A549 (cell line): ENCODE results near the gene PODN. TPM values are rescaled to one million over a fixed set of nuclear protein-coding genes. Genes with fewer than 3 reads are reported as not detected.

Source experiments
- ATAC-seq, 2 experiments: fragments of 200-7000 bp in 1 of 2; fragments of >200 bp in 1 of 2; cut with Nextera tagmentation in 1 of 2; cut with Tn5 transposase in 1 of 2; 3 replicates each; pipeline versions ENCODE4 v1.8.0 to v1.9.1; 2018 to 2020; ENCODE audit warnings: mild to moderate bottlenecking in 1 of 2, moderate library complexity in 1 of 2
- CTCF ChIA-PET: fragments of 300-600 bp; sonication (Branson Sonifier 250); formaldehyde crosslinking; extraction: SDS; loops from one replicate; lab custom pipeline; 2021; ENCODE audit warnings: antibody characterized with exemption, inconsistent platforms; lab: Yijun Ruan, JAX
- POLR2A ChIA-PET: fragments of 350-600 bp; formaldehyde crosslinking; extraction: SDS; loops from one replicate; lab custom pipeline; 2021; ENCODE audit warnings: antibody characterized with exemption, inconsistent platforms; lab: Yijun Ruan, JAX
- DNase-seq, 2 experiments: peaks; one replicate each; pipeline versions ENCODE4 v3.0.0 to v3.0.0-alpha.2; 2011 to 2016; ENCODE audit warnings: low read depth in 1 of 2, low spot score in 1 of 2
- FAIRE-seq: peaks from 2 replicates; lab custom pipeline; 2011; peaks lifted over from hg19 to GRCh38; lab: Jason Lieb, UNC
- H3K27ac ChIP-seq, 2 experiments: fragments of >200 bp; sonication (Bioruptor Twin); formaldehyde crosslinking; 3 replicates each; pipeline ENCODE4 v1.5.1; 2016 to 2017
- H3K4me1 ChIP-seq: fragments of >200 bp; sonication (Bioruptor Twin); formaldehyde crosslinking; 3 replicates; pipeline ENCODE4 v1.6.1; 2016
- H3K4me2 ChIP-seq: fragments of >200 bp; sonication (Bioruptor Twin); formaldehyde crosslinking; 3 replicates; pipeline ENCODE4 v1.6.1; 2016
- H3K4me3 ChIP-seq: fragments of >200 bp; sonication (Bioruptor Twin); formaldehyde crosslinking; 3 replicates; pipeline ENCODE4 v1.5.1; 2016
- H3K9me3 ChIP-seq: fragments of >200 bp; sonication (Bioruptor Twin); formaldehyde crosslinking; 3 replicates; pipeline ENCODE4 v1.6.1; 2016
- EHMT2 ChIP-seq: fragments of 200-600 bp; sonication (generic); IDR thresholded peaks from 2 replicates; pipeline ENCODE4 v1.6.1; 2016; ENCODE audit warnings: antibody characterized with exemption, low read depth, mild to moderate bottlenecking, moderate library complexity
- FOSB ChIP-seq: fragments of 250-450 bp; sonication (Bioruptor Pico); IDR thresholded peaks from 2 replicates; pipeline ENCODE4 v1.5.0; 2020; ENCODE audit warnings: mild to moderate bottlenecking, moderate library complexity
- GATA3 ChIP-seq: IDR thresholded peaks from 2 replicates; pipeline ENCODE4 v1.6.1; 2012; ENCODE audit warnings: borderline replicate concordance
- HOXA7 ChIP-seq: fragments of 250-450 bp; sonication (Bioruptor Pico); IDR thresholded peaks from 2 replicates; pipeline ENCODE4 v1.5.0; 2020; ENCODE audit warnings: mild to moderate bottlenecking, moderate library complexity
- JUNB ChIP-seq: fragments of >200 bp; sonication (Bioruptor Twin); formaldehyde crosslinking; IDR thresholded peaks from 2 replicates; pipeline ENCODE4 v1.6.1; 2016
- KDM1A ChIP-seq: fragments of 200-600 bp; sonication (generic); IDR thresholded peaks from 2 replicates; pipeline ENCODE4 v1.6.1; 2016; ENCODE audit warnings: low read depth, mild to moderate bottlenecking
- KDM5A ChIP-seq: fragments of 200-600 bp; sonication (generic); IDR thresholded peaks from 2 replicates; pipeline ENCODE4 v1.6.1; 2016; ENCODE audit warnings: antibody characterized with exemption, mild to moderate bottlenecking
- MAFK ChIP-seq: fragments of 450-650 bp; IDR thresholded peaks from 2 replicates; pipeline ENCODE4 v1.6.1; 2014; ENCODE audit not compliant: partially characterized antibody
- NFE2L2 ChIP-seq: fragments of 150-350 bp; conservative IDR thresholded peaks from 2 replicates; pipeline ENCODE4 v1.6.1; 2014; ENCODE audit warnings: low read length
- NPAS2 ChIP-seq: fragments of 250-450 bp; sonication (Bioruptor Pico); IDR thresholded peaks from 2 replicates; pipeline ENCODE4 v1.8.0; 2022; ENCODE audit warnings: mild to moderate bottlenecking, moderate library complexity, borderline replicate concordance
- NR3C1 ChIP-seq: fragments of >200 bp; sonication (Bioruptor Twin); formaldehyde crosslinking; IDR thresholded peaks from 3 replicates; pipeline ENCODE4 v1.6.1; 2017
- POLR2A ChIP-seq: IDR thresholded peaks from 2 replicates; pipeline ENCODE4 v1.6.1; 2012; ENCODE audit warnings: mild to moderate bottlenecking, low read length
- RAD21 ChIP-seq, 2 experiments: fragments of >200 bp in 1 of 2; sonication (Bioruptor Twin) in 1 of 2; formaldehyde crosslinking in 1 of 2; IDR thresholded peaks in 1 of 2; conservative IDR thresholded peaks in 1 of 2; 2 replicates in 1 of 2; 3 replicates in 1 of 2; pipeline ENCODE4 v1.6.1; 2012 to 2018; ENCODE audit warnings: inconsistent platforms in 1 of 2
- RARB ChIP-seq: fragments of 250-450 bp; sonication (Bioruptor Pico); IDR thresholded peaks from 2 replicates; pipeline ENCODE4 v1.8.0; 2021; ENCODE audit warnings: mild to moderate bottlenecking, moderate library complexity
- RFX5 ChIP-seq: fragments of 450-650 bp; IDR thresholded peaks from 2 replicates; pipeline ENCODE4 v1.7.1; 2014; ENCODE audit warnings: antibody characterized with exemption, mild to moderate bottlenecking, moderate library complexity
- SREBF2 ChIP-seq: fragments of 450-650 bp; IDR thresholded peaks from 2 replicates; pipeline ENCODE4 v1.6.1; 2014; ENCODE audit warnings: mild to moderate bottlenecking, moderate library complexity
- TFCP2L1 ChIP-seq: fragments of 250-450 bp; sonication (Bioruptor Pico); IDR thresholded peaks from 2 replicates; pipeline ENCODE4 v1.5.0; 2021; ENCODE audit warnings: mild to moderate bottlenecking
- ZC3H11A ChIP-seq: fragments of 450-650 bp; IDR thresholded peaks from 2 replicates; pipeline ENCODE4 v1.6.1; 2014; ENCODE audit warnings: antibody characterized with exemption, mild to moderate bottlenecking
- ZFP36 ChIP-seq: fragments of 450-650 bp; IDR thresholded peaks from 2 replicates; pipeline ENCODE4 v1.6.1; 2014; ENCODE audit warnings: borderline replicate concordance; ENCODE audit not compliant: partially characterized antibody
- ZNF302 ChIP-seq: fragments of 250-450 bp; sonication (Bioruptor Pico); IDR thresholded peaks from 2 replicates; pipeline ENCODE4 v1.9.0; 2021; ENCODE audit warnings: inconsistent platforms, mild to moderate bottlenecking, moderate library complexity
- ZSCAN20 ChIP-seq: fragments of 250-450 bp; sonication (Bioruptor Pico); IDR thresholded peaks from 2 replicates; pipeline ENCODE4 v1.8.0; 2022; ENCODE audit warnings: mild to moderate bottlenecking, moderate library complexity
- WGBS: methylation state at CpG from one replicate; pipeline ENCODE4 v1.1.6; 2017; ENCODE audit errors: missing lambda C conversion rate; 5-methylcytosine and 5-hydroxymethylcytosine counted together
- polyA plus RNA-seq, 4 experiments: library from polyadenylated mRNA; depleted of rRNA in 3 of 4; stranded (reverse); fragments of >200 nt; fragmentation: RNase III in 1 of 4; extraction: RNeasy Plus Mini Kit Qiagen cat#74134 plus additional on column Dnase treatment in 1 of 4; gene quantifications; 2 replicates in 3 of 4; 3 replicates in 1 of 4; pipeline ENCODE4 v1.2.3, GENCODE V29; 2011 to 2017
- TF ChIP-seq, protein P1 (sequence below): fragments of >200 bp; sonication (Bioruptor Twin); formaldehyde crosslinking; IDR thresholded peaks from 2 replicates; pipeline ENCODE4 v1.6.1; 2016
- TF ChIP-seq, protein P2 (sequence below): IDR thresholded peaks from 2 replicates; pipeline ENCODE4 v1.6.1; 2012
- TF ChIP-seq, protein P3 (sequence below): fragments of 450-650 bp; IDR thresholded peaks from 2 replicates; pipeline ENCODE4 v1.6.1; 2014; ENCODE audit warnings: antibody characterized with exemption
- TF ChIP-seq, protein P4 (sequence below): fragments of 150-350 bp; IDR thresholded peaks from 2 replicates; pipeline ENCODE4 v1.6.1; 2014; ENCODE audit warnings: low read depth, mild to moderate bottlenecking, low read length
- TF ChIP-seq, protein P5 (sequence below): fragments of >200 bp; sonication (Bioruptor Twin); formaldehyde crosslinking; IDR thresholded peaks from 3 replicates; pipeline ENCODE4 v1.6.1; 2016
- TF ChIP-seq, protein P6 (sequence below): fragments of 250-450 bp; sonication (Bioruptor Pico); IDR thresholded peaks from 2 replicates; pipeline ENCODE4 v1.5.0; 2020; ENCODE audit warnings: low read depth, mild to moderate bottlenecking, moderate library complexity
- TF ChIP-seq, protein P7 (sequence below): fragments of 200-600 bp; sonication (generic); IDR thresholded peaks from 2 replicates; pipeline ENCODE4 v1.6.1; 2016; ENCODE audit warnings: antibody characterized with exemption, mild to moderate bottlenecking, moderate library complexity

The PODN gene
- polyA plus RNA-seq, 2 of the 4 experiments (the other 2 are of a cell fraction), result 0.05 TPM; not detected in 1

DNA sequence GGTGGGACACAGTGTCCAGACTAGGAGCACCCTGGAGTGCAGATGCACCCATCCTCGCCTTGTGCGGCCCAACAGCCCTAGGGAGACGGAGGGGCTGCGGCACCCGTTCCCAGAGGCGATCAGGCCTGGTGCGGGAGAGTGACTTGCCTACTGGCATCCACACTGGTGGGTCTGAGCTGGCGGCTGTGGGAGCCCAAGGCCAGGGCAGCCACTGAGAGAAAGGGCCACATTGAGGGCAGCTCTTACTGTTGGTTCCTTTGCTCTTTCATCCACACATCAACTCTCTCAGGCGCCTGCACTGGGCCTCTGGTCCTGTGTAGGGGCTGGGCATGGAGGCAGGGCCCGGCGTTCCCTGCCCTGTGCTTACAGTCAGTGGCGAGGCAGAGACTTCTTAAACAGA lies 8.6 kb downstream of the PODN start:
- POLR2A ChIA-PET, result interaction anchor here (0.5 kb wide), 1 partner anchor 136 kb away, joined by 5 read pairs; no protein-coding TSS in a partner anchor
- no peaks in the 10 kb centered on the region for H3K4me1 ChIP-seq
- no peak for TF ChIP-seq ZC3H11A
- TF ChIP-seq JUNB, result no peak
- TF ChIP-seq HOXA7 (CRISPR knock-in tag), result no peak
- no peak for TF ChIP-seq NR3C1
- no peak for TF ChIP-seq ZSCAN20 (CRISPR knock-in tag)
- TF ChIP-seq GATA3, result no peak
- TF ChIP-seq NPAS2 (CRISPR knock-in tag), result no peak
- no peak for TF ChIP-seq NFE2L2
- TF ChIP-seq POLR2A, result no peak
- no peak for TF ChIP-seq MAFK
- no peak for TF ChIP-seq KDM1A
- no peak for TF ChIP-seq ZFP36
- TF ChIP-seq, protein P1, sequence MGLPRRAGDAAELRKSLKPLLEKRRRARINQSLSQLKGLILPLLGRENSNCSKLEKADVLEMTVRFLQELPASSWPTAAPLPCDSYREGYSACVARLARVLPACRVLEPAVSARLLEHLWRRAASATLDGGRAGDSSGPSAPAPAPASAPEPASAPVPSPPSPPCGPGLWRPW, result no peak
- ATAC-seq (no peak; a peak in 1 of 6 replicates), FAIRE-seq (no peak), DNase-seq (no peak)
- CTCF ChIA-PET, result interaction anchor here (0.8 kb wide), 1 partner anchor 103 kb away, joined by 3 read pairs; no protein-coding TSS in a partner anchor
- H3K4me3 ChIP-seq, result no peak overlapping the region
- no peaks in the 10 kb centered on the region for H3K9me3 ChIP-seq
- H3K27ac ChIP-seq, result no peak overlapping the region
- WGBS, result 94% methylated on average over 7 of the region's 12 CpGs
- no peak overlapping the region for H3K4me2 ChIP-seq

DNA sequence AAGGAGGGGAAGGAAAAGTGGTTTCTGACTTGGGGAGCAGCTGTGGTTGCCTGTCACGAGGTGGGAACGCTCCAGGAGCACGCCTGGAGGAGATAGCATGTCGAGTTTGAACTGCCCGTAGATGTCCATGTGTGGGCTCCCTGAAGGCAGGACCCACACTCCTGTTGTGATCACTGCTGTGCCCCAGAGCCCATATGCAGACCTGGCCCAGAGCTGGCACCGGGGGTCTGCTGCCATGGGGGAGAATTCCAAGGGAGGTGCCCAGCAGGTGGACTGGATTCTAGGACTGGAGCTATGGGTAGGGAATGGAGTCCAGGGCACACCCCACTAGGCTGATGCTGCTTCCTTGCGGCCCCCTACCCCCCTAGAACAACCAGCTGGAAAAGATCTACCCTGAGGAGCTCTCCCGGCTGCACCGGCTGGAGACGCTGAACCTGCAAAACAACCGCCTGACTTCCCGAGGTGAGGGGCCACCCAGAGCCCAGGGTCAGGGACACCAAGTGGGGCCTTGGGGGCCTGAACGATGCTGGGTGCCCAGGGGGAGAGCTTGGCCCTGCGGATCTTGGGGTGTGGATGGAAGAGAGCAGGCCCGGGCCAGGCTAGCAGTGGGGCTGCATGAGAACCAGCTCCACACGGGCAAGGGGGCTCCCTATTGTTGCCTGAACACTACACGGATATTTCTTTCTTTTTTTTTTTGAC lies 9.3 kb downstream of the PODN start:
- Histone ChIP-seq H3K27ac (no peak overlapping the region), H3K4me3 (no peak overlapping the region), H3K4me1 (no peaks in the 10 kb centered on the region), H3K4me2 (no peak overlapping the region), H3K9me3 (no peaks in the 10 kb centered on the region)
- no peak for FAIRE-seq
- CTCF ChIA-PET, result interaction anchor here (0.8 kb wide), 1 partner anchor 102 kb away, joined by 3 read pairs; no protein-coding TSS in a partner anchor
- ATAC-seq, result no peak
- DNase-seq, result no peak
- POLR2A ChIA-PET, result no interaction called here
- WGBS, result 87% methylated on average over 12 of the region's 17 CpGs
- TF ChIP-seq FOSB (CRISPR knock-in tag), result no peak
- TF ChIP-seq, protein P2, sequence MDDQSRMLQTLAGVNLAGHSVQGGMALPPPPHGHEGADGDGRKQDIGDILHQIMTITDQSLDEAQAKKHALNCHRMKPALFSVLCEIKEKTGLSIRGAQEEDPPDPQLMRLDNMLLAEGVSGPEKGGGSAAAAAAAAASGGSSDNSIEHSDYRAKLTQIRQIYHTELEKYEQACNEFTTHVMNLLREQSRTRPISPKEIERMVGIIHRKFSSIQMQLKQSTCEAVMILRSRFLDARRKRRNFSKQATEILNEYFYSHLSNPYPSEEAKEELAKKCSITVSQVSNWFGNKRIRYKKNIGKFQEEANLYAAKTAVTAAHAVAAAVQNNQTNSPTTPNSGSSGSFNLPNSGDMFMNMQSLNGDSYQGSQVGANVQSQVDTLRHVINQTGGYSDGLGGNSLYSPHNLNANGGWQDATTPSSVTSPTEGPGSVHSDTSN, result no peak
- TF ChIP-seq, protein P3, sequence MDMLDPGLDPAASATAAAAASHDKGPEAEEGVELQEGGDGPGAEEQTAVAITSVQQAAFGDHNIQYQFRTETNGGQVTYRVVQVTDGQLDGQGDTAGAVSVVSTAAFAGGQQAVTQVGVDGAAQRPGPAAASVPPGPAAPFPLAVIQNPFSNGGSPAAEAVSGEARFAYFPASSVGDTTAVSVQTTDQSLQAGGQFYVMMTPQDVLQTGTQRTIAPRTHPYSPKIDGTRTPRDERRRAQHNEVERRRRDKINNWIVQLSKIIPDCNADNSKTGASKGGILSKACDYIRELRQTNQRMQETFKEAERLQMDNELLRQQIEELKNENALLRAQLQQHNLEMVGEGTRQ, result no peak
- TF ChIP-seq, protein P4, sequence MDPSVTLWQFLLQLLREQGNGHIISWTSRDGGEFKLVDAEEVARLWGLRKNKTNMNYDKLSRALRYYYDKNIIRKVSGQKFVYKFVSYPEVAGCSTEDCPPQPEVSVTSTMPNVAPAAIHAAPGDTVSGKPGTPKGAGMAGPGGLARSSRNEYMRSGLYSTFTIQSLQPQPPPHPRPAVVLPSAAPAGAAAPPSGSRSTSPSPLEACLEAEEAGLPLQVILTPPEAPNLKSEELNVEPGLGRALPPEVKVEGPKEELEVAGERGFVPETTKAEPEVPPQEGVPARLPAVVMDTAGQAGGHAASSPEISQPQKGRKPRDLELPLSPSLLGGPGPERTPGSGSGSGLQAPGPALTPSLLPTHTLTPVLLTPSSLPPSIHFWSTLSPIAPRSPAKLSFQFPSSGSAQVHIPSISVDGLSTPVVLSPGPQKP, result no peak
- TF ChIP-seq, protein P5, sequence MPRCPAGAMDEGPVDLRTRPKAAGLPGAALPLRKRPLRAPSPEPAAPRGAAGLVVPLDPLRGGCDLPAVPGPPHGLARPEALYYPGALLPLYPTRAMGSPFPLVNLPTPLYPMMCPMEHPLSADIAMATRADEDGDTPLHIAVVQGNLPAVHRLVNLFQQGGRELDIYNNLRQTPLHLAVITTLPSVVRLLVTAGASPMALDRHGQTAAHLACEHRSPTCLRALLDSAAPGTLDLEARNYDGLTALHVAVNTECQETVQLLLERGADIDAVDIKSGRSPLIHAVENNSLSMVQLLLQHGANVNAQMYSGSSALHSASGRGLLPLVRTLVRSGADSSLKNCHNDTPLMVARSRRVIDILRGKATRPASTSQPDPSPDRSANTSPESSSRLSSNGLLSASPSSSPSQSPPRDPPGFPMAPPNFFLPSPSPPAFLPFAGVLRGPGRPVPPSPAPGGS, result no peak
- no peak for TF ChIP-seq RARB (CRISPR knock-in tag)
- no peak for TF ChIP-seq NR3C1
- no peak for TF ChIP-seq RAD21 (conservative IDR thresholded peaks at IDR 0.05 in 1 of 2, IDR thresholded peaks at IDR 0.05 in 1 of 2)
- TF ChIP-seq EHMT2, result no peak
- no peak for TF ChIP-seq KDM5A
- TF ChIP-seq NPAS2 (CRISPR knock-in tag), result no peak
- TF ChIP-seq, protein P6, sequence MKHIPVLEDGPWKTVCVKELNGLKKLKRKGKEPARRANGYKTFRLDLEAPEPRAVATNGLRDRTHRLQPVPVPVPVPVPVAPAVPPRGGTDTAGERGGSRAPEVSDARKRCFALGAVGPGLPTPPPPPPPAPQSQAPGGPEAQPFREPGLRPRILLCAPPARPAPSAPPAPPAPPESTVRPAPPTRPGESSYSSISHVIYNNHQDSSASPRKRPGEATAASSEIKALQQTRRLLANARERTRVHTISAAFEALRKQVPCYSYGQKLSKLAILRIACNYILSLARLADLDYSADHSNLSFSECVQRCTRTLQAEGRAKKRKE, result no peak
- TF ChIP-seq ZNF302 (CRISPR knock-in tag), result no peak
- no peak for TF ChIP-seq TFCP2L1
- TF ChIP-seq, protein P7, sequence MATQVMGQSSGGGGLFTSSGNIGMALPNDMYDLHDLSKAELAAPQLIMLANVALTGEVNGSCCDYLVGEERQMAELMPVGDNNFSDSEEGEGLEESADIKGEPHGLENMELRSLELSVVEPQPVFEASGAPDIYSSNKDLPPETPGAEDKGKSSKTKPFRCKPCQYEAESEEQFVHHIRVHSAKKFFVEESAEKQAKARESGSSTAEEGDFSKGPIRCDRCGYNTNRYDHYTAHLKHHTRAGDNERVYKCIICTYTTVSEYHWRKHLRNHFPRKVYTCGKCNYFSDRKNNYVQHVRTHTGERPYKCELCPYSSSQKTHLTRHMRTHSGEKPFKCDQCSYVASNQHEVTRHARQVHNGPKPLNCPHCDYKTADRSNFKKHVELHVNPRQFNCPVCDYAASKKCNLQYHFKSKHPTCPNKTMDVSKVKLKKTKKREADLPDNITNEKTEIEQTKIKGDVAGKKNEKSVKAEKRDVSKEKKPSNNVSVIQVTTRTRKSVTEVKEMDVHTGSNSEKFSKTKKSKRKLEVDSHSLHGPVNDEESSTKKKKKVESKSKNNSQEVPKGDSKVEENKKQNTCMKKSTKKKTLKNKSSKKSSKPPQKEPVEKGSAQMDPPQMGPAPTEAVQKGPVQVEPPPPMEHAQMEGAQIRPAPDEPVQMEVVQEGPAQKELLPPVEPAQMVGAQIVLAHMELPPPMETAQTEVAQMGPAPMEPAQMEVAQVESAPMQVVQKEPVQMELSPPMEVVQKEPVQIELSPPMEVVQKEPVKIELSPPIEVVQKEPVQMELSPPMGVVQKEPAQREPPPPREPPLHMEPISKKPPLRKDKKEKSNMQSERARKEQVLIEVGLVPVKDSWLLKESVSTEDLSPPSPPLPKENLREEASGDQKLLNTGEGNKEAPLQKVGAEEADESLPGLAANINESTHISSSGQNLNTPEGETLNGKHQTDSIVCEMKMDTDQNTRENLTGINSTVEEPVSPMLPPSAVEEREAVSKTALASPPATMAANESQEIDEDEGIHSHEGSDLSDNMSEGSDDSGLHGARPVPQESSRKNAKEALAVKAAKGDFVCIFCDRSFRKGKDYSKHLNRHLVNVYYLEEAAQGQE, result no peak
- TF ChIP-seq, protein P1, result no peak
- no peak for TF ChIP-seq RFX5
- no peak for TF ChIP-seq SREBF2
